Measurements from ENCODE around the gene SYPL1.

SYPL1 gene

GRCh38 chr7:106121189-106121810 lies 9.2 kb upstream of the SYPL1 start:
- no peaks in the 10 kb centered on the region for H3K79me2 ChIP-seq (ENCODE audit: insufficient read depth, low read length)
- ATAC-seq (ENCODE audit: insufficient read depth, low read depth) (no peak), DNase-seq (no peak)
- no peak overlapping the region for H3K4me2 ChIP-seq (ENCODE audit: insufficient read depth, low read length)
- no peaks in the 10 kb centered on the region for H3K36me3 ChIP-seq (ENCODE audit: insufficient read depth, low read length)
- TF ChIP-seq EZH2 (IDR thresholded peaks at IDR 0.05; ENCODE audit: borderline replicate concordance, low read depth, low read length, severe bottlenecking) (no peak), CTCF (IDR thresholded peaks at IDR 0.05; ENCODE audit: borderline replicate concordance, extremely low read depth, low read length, poor library complexity, severe bottlenecking) (no peak)
- H3K27me3 ChIP-seq (ENCODE audit: insufficient read depth, low read length, poor library complexity): no peaks in the 10 kb centered on the region
- H4K20me1 ChIP-seq (ENCODE audit: insufficient read depth, low read length): no peaks in the 10 kb centered on the region
- no peak overlapping the region for H3K27ac ChIP-seq (ENCODE audit: low read length)
- H3K4me1 ChIP-seq (ENCODE audit: insufficient read depth, low read length): peaks cover 4% of the 10 kb centered on the region; the same call in 1 of the 2 replicates
- no peak overlapping the region for H3K4me3 ChIP-seq (ENCODE audit: low read depth in 1 of 2, low read length in 2 of 2)
- no peak overlapping the region for H2AFZ ChIP-seq (ENCODE audit: low read depth, low read length)
- no peak overlapping the region for H3K9ac ChIP-seq (ENCODE audit: low read depth, low read length)
- H3K9me3 ChIP-seq (ENCODE audit: insufficient read depth, low read length, severe bottlenecking): no peaks in the 10 kb centered on the region

GRCh38 chr7:106120500-106120899 lies 8.4 kb upstream of the SYPL1 start:
- ATAC-seq (ENCODE audit: insufficient read depth, low read depth) (no peak), DNase-seq (no peak)
- no peaks in the 10 kb centered on the region for H3K9me3 ChIP-seq (ENCODE audit: insufficient read depth, low read length, severe bottlenecking)
- no peaks in the 10 kb centered on the region for H3K27me3 ChIP-seq (ENCODE audit: insufficient read depth, low read length, poor library complexity)
- no peaks in the 10 kb centered on the region for H3K79me2 ChIP-seq (ENCODE audit: insufficient read depth, low read length)
- no peak overlapping the region for H3K4me3 ChIP-seq (ENCODE audit: low read depth in 1 of 2, low read length in 2 of 2)
- no peaks in the 10 kb centered on the region for H3K4me1 ChIP-seq (ENCODE audit: insufficient read depth, low read length)
- H2AFZ ChIP-seq (ENCODE audit: low read depth, low read length): no peak overlapping the region
- H3K4me2 ChIP-seq (ENCODE audit: insufficient read depth, low read length): no peak overlapping the region
- H3K36me3 ChIP-seq (ENCODE audit: insufficient read depth, low read length): no peaks in the 10 kb centered on the region
- H3K9ac ChIP-seq (ENCODE audit: low read depth, low read length): no peak overlapping the region
- H3K27ac ChIP-seq (ENCODE audit: low read length): no peak overlapping the region
- no peak for TF ChIP-seq EZH2 (IDR thresholded peaks at IDR 0.05; ENCODE audit: borderline replicate concordance, low read depth, low read length, severe bottlenecking)
- no peaks in the 10 kb centered on the region for H4K20me1 ChIP-seq (ENCODE audit: insufficient read depth, low read length)

- H3K4me1 ChIP-seq (ENCODE audit: insufficient read depth, low read length): no peaks in the 10 kb centered on the region
Observed at GRCh38 chr7:106119719-106120118, 7.6 kb upstream of the SYPL1 start.

More at GRCh38 chr7:106119719-106120118, 7.6 kb upstream of the SYPL1 start:
- ATAC-seq (ENCODE audit: insufficient read depth, low read depth): no peak
- TF ChIP-seq CTCF (IDR thresholded peaks at IDR 0.05; ENCODE audit: borderline replicate concordance, extremely low read depth, low read length, poor library complexity, severe bottlenecking) (no peak), EZH2 (IDR thresholded peaks at IDR 0.05; ENCODE audit: borderline replicate concordance, low read depth, low read length, severe bottlenecking) (no peak)
- Histone ChIP-seq H2AFZ (ENCODE audit: low read depth, low read length) (no peak overlapping the region), H3K9me3 (ENCODE audit: insufficient read depth, low read length, severe bottlenecking) (no peaks in the 10 kb centered on the region), H3K4me3 (ENCODE audit: low read depth in 1 of 2, low read length in 2 of 2) (no peak overlapping the region), H3K27me3 (ENCODE audit: insufficient read depth, low read length, poor library complexity) (no peaks in the 10 kb centered on the region), H3K36me3 (ENCODE audit: insufficient read depth, low read length) (no peaks in the 10 kb centered on the region), H3K27ac (ENCODE audit: low read length) (no peak overlapping the region), H3K9ac (ENCODE audit: low read depth, low read length) (no peak overlapping the region), H3K4me2 (ENCODE audit: insufficient read depth, low read length) (no peak overlapping the region), H4K20me1 (ENCODE audit: insufficient read depth, low read length) (no peaks in the 10 kb centered on the region), H3K79me2 (ENCODE audit: insufficient read depth, low read length) (no peaks in the 10 kb centered on the region)
- no peak for DNase-seq
